H54 (cell line): ENCODE data around the gene PPP1CA.
"Not testable (repeated sequence)": the region's sequence is repeated elsewhere in the genome, so short reads cannot be mapped to it uniquely, and the experiment has no call there.

ENCODE experiments used
- DNase-seq: peaks from one replicate; pipeline ENCODE4 v3.0.0; 2011; ENCODE audit warnings: low spot score, mixed read lengths; ENCODE audit not compliant: insufficient read length
- FAIRE-seq: peaks from 3 replicates; lab custom pipeline; 2011; peaks lifted over from hg19 to GRCh38; lab: Jason Lieb, UNC
- POLR2A ChIP-seq: IDR thresholded peaks from 2 replicates; pipeline ENCODE4 v1.6.1; 2011; ENCODE audit warnings: low read depth, mild to moderate bottlenecking, low read length

PPP1CA gene

DNA sequence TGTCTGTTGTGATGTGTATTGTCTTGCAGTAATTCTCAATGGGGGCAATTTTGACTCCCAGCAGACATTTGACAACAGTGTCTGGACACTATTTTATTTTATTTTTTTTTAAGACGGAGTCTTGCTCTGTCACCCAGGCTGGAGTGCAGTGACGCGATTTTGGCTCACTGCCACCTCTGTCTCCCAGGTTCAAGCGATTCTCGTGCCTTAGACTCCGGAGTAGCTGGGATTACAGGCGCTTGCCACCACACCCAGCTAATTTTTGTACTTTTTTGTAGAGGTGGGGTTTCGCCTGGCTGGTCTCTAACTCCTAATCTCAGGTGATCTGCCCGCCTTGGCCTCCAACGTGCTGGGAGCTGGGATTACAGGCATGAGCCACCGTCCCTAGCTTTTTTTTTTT lies 28.1 kb upstream of the PPP1CA start:
- DNase-seq (no peak), FAIRE-seq (no peak)
- TF ChIP-seq POLR2A: no peak

DNA sequence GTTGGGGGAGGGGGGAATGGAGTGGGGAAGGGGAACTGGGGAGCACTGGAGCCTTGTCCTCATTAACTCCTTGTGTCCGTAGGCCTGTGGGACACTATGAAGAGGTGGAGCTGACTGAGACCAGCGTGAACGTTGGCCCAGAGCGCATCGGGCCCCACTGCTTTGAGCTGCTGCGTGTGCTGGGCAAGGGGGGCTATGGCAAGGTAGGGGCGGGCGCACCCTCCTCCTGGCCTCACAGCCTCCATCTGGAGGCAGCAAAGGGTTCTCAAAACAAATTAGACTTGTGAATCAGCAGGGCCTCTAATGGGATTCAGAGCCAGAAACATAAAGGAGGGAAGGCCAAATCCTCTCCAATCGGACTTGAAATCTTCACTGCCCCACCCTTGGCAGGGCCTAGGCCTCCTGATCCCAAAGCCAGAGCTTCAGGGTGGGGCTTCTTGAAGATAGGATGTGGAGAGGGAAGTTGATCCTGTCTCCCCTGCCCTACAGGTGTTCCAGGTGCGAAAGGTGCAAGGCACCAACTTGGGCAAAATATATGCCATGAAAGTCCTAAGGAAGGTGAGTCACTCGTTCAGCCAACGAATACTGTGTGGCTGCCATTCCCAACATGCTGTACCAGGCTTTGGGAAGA lies 27.5 kb upstream of the PPP1CA start:
- FAIRE-seq: no peak
- no peak for TF ChIP-seq POLR2A
- DNase-seq: no peak

DNA sequence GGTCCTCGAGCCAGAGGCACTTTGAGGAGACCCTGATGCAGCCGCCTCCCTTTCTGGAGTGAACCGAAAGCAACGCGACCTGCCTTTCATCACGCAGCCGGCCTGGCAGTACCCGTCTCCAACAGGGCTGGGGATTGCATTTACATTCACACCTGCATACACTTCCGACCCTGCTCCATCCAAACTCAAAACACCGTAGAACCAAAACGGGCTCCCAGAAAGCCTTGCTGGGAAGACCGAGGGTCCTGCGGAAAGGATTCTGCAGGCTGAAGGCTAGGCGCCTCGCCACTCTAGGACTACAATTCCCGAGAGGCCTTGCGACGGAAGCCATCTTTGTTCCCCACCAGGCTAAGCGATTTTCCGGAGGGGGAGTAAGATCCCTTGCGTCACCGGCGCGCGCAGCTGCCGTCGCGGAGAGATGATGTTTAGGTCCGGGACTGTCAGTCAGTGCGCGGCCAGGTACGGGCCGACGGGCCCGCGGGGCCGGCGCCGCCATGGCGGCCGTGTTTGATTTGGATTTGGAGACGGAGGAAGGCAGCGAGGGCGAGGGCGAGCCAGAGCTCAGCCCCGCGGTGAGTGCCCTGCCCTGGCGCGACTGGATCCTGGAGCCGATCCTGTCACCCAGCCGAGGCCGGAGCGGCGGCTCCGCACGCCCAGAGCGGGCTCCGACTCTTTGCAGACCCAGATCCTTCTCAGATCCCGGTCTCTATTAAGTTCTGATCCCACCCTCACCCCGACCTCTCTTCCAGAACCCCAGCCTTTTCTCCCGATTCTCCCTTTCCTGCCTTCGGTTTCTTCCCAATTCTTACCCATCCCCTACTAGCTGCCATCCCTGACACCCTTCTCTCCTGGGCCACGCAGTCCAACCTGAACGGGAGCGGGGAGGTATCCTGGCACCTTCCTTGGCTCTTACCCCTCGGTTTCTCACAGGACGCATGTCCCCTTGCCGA lies 26.7 kb upstream of the PPP1CA start, which contains the start of gene RPS6KB2:
TSS of gene RPS6KB2 (plus strand) at position 443 of the 950 bp plus-strand sequence. CDS start at position 495, 52 bp downstream.
- DNase-seq: peak; percentile 98
- peak; percentile 86 for TF ChIP-seq POLR2A
- FAIRE-seq: no peak

DNA sequence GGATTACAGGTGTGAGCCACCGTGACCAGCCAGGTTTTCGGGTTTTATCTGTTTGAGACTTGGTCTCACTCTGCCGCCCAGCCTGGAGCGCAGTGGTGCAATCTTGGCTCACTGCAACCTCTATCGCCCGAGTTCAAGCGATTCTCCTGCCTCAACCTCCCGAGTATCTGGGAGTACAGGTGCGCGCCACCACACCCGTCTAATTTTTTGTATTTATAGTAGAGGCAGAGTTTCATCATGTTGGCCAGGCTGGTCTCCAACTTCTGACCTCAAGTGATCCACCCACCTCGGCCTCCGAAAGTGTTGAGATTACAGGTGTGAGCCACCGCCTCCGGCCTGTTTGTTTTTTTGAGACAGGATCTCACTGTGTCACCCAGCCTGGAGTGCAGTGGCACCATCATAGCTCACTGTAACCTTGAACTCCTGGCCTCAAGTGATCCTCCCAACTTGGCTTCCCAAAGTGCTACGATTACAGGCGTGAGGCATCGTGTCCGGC lies 25.8 kb upstream of the PPP1CA start:
- FAIRE-seq, DNase-seq: not testable (repeated sequence)

DNA sequence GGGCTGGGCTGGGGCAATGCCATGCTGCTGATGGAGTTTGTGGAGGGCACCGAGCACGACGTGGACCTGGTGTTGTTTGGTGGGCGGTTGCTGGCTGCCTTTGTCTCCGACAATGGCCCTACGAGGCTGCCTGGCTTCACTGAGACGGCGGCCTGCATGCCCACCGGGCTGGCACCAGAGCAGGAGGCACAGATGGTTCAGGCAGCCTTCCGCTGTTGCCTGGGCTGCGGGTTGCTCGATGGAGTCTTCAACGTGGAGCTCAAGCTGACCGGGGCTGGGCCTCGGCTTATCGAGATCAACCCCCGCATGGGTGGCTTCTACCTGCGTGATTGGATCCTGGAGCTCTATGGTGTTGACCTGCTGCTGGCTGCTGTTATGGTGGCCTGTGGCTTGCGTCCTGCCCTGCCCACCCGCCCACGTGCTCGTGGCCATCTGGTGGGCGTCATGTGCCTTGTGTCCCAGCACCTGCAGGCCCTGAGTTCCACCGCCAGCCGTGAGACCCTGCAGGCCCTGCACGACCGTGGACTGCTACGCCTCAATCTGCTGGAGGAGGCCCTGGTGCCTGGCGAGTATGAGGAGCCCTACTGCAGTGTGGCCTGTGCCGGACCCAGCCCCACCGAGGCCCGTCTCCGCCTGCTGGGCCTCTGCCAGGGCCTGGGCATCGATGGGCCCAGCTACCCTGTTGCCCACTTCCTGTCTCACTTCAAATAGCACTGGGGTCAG lies 22.4 kb upstream of the PPP1CA start:
- DNase-seq: no peak
- no peak for TF ChIP-seq POLR2A
- FAIRE-seq: no peak

DNA sequence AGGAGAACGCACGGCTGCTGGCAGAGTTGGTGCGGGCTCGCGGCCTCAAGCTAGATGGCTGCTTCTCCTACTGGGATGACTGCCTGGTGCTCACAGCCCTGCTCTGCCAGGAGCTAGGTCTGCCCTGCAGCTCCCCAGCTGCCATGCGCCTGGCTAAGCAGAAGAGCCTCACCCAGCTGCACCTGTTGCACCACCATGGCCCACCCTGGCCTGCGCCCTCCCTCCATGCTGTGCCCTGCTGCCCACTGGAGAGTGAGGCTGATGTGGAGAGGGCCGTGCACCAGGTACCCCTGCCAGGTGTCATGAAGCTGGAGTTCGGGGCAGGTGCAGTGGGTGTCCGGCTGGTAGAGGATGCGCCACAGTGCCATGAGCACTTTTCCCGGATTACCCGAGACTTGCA lies 21.8 kb upstream of the PPP1CA start:
- DNase-seq: no peak
- no peak for FAIRE-seq
- TF ChIP-seq POLR2A: no peak

DNA sequence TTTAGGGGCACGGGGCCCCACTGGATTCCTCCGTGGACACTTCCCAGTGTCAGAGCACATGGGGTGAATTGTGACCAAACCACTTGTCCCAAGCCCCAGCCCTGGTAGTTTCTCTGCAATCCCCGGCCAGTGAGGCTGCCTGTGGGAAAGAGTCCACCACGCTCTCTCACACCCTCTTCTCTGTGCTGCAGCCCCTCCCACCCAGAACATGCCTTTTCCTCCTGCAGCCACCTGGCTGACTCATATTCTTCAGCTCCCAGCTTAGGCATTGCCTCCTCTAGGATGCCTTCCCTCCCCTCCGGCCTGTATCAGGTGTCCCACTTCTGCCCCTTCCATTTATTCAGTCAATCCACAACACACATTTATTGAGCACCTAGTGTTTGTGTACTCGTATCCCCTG lies 21.2 kb upstream of the PPP1CA start:
- FAIRE-seq: no peak
- no peak for DNase-seq
- TF ChIP-seq POLR2A: no peak

DNA sequence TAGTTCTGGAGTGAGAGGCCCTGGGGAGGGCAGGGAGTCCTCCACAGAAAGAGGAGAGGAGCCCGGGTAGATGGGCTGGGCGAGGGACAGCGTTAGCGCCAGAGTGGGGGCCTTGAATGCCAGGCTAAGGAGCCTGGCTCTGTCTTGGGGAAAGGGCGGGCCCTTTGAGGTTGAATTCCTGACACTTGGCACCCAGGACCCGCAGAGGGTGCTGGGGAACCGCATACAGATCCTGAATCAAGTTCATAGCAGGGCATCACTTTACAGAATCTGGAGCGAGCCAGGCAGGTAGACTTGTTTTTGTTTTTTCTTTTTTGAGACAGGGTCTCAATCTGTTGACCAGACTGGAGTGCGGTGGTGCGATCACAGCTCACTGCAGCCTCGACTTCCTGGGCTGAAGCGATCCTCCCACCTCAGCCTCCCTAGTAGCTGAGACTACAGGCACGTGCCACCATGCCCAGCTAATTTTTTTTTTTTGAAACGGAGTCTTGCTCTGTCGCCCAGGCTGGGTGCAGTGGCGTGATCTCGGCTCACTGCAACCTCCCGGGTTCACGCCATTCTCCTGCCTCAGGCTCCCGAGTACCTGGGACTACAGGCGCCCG lies 19.9 kb upstream of the PPP1CA start:
- TF ChIP-seq POLR2A: no peak
- DNase-seq: no peak
- no peak for FAIRE-seq

DNA sequence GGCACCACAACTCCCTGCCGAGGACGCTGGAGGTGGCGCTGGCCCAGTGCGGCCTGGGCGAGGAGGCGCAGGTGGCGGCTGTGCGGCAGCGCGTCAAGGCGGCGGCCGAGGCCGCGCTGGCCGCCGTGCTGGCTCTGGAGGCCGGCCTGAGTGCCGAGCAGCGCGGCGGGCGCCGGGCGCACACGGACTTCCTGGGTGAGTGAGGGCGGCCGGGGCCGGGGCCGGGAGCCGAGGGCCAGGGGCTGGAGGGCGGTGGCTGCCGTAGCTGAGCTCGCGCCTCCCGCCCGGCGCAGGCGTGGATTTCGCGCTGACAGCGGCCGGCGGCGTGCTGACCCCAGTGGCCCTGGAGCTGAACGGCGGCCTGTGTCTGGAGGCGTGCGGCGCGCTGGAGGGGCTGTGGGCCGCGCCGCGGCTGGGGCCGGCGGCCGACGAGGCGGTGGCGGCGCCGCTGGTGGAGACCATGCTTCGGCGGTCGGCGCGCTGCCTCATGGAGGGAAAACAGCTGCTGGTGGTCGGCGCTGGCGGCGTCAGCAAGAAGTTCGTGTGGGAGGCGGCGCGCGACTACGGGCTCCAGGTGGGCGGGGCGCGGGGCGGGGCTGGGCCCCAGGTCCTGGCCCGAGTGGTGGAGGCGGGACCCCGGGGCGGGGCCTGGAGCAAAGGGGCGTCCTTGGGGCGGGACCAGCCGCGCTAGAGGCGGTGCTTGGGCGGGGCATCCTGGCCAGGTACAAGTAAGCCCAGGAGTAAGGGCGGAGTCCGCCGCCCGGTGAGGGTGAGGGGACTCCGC lies 19.2 kb upstream of the PPP1CA start:
- FAIRE-seq (no peak), DNase-seq (peak; percentile 78)
- peak; percentile 67; the same call in 1 of the 2 replicates for TF ChIP-seq POLR2A

DNA sequence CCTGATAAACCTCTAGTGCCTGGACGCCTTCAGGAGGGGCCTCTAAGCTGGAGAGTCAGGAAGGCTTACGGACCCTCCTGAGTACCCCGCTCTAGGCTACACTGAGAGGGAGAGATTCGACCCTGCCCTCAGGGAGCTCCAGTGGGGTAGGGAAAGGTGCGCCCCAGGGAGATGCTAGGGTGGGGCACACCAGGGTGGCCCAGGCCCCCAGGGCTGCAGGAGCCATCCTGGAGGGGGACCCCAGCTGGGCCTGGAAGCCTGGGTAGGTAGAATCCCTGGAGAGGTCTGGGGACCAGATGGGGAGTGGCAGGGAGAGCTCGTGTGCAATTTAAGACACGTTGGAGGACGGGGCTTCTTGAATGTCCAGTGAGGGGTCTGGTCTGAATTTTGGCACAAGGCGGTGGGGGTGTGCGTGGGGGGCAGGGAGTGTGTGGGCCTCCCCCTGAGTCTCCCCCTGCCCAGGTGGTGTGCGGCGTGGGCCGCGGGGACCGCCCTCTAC lies 18.5 kb upstream of the PPP1CA start:
- FAIRE-seq: no peak
- TF ChIP-seq POLR2A: no peak
- DNase-seq: no peak

DNA sequence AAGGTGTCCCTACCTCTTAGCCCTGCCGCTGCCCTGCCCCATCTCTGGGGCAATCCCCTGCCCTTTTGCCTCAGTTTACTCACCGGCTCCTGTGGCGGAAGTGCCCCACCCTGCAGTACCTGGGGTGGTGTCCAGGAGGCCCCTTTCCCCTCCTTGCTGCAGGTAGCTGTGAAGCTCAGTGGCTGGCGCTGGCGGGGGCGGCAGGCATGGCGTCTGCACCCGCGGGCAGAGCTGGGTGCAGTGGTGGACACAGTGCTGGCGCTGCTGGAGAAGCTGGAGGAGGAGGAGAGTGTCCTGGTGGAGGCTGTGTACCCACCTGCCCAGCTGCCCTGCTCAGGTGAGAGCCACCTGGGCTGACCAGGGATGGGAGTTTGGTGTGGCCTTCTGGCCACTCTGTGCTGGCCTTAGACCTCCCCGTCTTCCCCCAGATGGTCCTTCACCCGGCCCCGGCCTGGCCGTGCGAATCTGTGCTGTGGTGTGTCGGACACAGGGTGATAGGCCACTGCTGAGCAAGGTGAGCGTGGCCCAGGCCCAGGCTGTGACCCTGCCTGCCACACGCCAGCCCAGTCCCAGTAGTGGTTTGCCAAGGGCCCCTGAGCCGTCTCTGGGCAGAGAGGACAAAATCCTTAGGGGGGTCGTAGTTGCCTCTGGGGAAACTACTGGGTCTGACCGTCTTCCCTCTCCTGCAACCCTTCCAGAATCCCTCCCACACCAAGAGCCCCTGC lies 17.8 kb upstream of the PPP1CA start:
- no peak for TF ChIP-seq POLR2A
- FAIRE-seq (no peak), DNase-seq (no peak)
